A549 (cell line): ENCODE data around the gene CCDC43.

Source experiments
- CTCF ChIP-seq: fragments of >200 bp; sonication (Bioruptor Twin); formaldehyde crosslinking; IDR thresholded peaks from 3 replicates; pipeline ENCODE4 v1.5.1; 2016
- ELK1 ChIP-seq: fragments of 150-350 bp; IDR thresholded peaks from 2 replicates; pipeline ENCODE4 v1.6.1; 2014; ENCODE audit warnings: low read depth, mild to moderate bottlenecking, low read length
- ZC3H11A ChIP-seq: fragments of 450-650 bp; IDR thresholded peaks from 2 replicates; pipeline ENCODE4 v1.6.1; 2014; ENCODE audit warnings: antibody characterized with exemption, mild to moderate bottlenecking
- ZFP36 ChIP-seq: fragments of 450-650 bp; IDR thresholded peaks from 2 replicates; pipeline ENCODE4 v1.6.1; 2014; ENCODE audit warnings: borderline replicate concordance; ENCODE audit not compliant: partially characterized antibody

- TF ChIP-seq ELK1 (no peak), CTCF (no peak), ZC3H11A (no peak), ZFP36 (no peak)
Observed at GRCh38 chr17:44633998-44634397, 55.6 kb downstream of the CCDC43 start.
